GM12878 (cell line): ENCODE results near the gene STRA8. TPM values are rescaled to one million over a fixed set of nuclear protein-coding genes. Genes with fewer than 3 reads are reported as not detected.

Source experiments
- BMI1 ChIP-seq: fragments of 450-650 bp; IDR thresholded peaks from 2 replicates; pipeline ENCODE4 v1.6.1; 2016; ENCODE audit warnings: mild to moderate bottlenecking, moderate library complexity, borderline replicate concordance
- CBX5 ChIP-seq: sonication (generic); IDR thresholded peaks from 2 replicates; pipeline ENCODE4 v1.6.1; 2016; ENCODE audit warnings: low read depth, moderate library complexity, mild to moderate bottlenecking, inconsistent platforms
- CREB1 ChIP-seq: IDR thresholded peaks from 2 replicates; pipeline ENCODE4 v1.6.1; 2012; ENCODE audit warnings: low read depth, mild to moderate bottlenecking, inconsistent platforms
- GABPA ChIP-seq: IDR thresholded peaks from 2 replicates; pipeline ENCODE4 v1.6.1; 2014; ENCODE audit warnings: antibody characterized with exemption, low read depth, mild to moderate bottlenecking, inconsistent platforms
- IKZF1 ChIP-seq: fragments of 450-650 bp; conservative IDR thresholded peaks from 2 replicates; pipeline ENCODE4 v1.6.1; 2017; ENCODE audit warnings: antibody characterized with exemption, mild to moderate bottlenecking
- JUNB ChIP-seq: IDR thresholded peaks from 2 replicates; pipeline ENCODE4 v1.6.1; 2016; ENCODE audit warnings: antibody characterized with exemption, mild to moderate bottlenecking
- LARP7 ChIP-seq: fragments of 450-650 bp; IDR thresholded peaks from 2 replicates; pipeline ENCODE4 v1.6.1; 2017; ENCODE audit warnings: mild to moderate bottlenecking
- MTA2 ChIP-seq: fragments of 450-650 bp; IDR thresholded peaks from 2 replicates; pipeline ENCODE4 v1.6.1; 2016; ENCODE audit warnings: low read depth, mild to moderate bottlenecking, moderate library complexity
- NBN ChIP-seq: fragments of 450-650 bp; IDR thresholded peaks from 2 replicates; pipeline ENCODE4 v1.6.1; 2016
- NFIC ChIP-seq: IDR thresholded peaks from 2 replicates; pipeline ENCODE4 v1.6.1; 2012; ENCODE audit warnings: low read depth, mild to moderate bottlenecking, inconsistent platforms, low read length, moderate library complexity
- NR2C1 ChIP-seq: fragments of 450-650 bp; IDR thresholded peaks from 2 replicates; pipeline ENCODE4 v1.6.1; 2017; ENCODE audit warnings: antibody characterized with exemption, mild to moderate bottlenecking, moderate library complexity
- NR2F1 ChIP-seq: fragments of 450-650 bp; conservative IDR thresholded peaks from 2 replicates; pipeline ENCODE4 v1.6.1; 2017; ENCODE audit warnings: mild to moderate bottlenecking
- NRF1 ChIP-seq: conservative IDR thresholded peaks from 2 replicates; pipeline ENCODE4 v1.6.1; 2011; ENCODE audit warnings: mild to moderate bottlenecking, low read depth, low read length, improper control_type of control experiment
- RUNX3 ChIP-seq: IDR thresholded peaks from 2 replicates; pipeline ENCODE4 v1.6.1; 2012; ENCODE audit warnings: low read length, inconsistent platforms
- ZNF207 ChIP-seq: fragments of 450-650 bp; IDR thresholded peaks from 2 replicates; pipeline ENCODE4 v1.6.1; 2014; ENCODE audit warnings: antibody characterized with exemption, mild to moderate bottlenecking, borderline replicate concordance
- ZNF217 ChIP-seq: fragments of 450-650 bp; IDR thresholded peaks from 2 replicates; pipeline ENCODE4 v1.6.1; 2017; ENCODE audit warnings: antibody characterized with exemption, mild to moderate bottlenecking
- polyA plus RNA-seq, 11 experiments: library from polyadenylated mRNA; depleted of rRNA in 4 of 11; unstranded in 6 of 11; stranded (reverse) in 5 of 11; fragments of >200 nt; fragmentation: Nextera tagmentation in 4 of 11; fragmentation: Illumina TruSeq in 1 of 11; extraction: Ambion mirVana in 4 of 11; extraction: Trizol in 1 of 11; gene quantifications; 1 replicate in 1 of 11; 2 replicates in 10 of 11; pipeline versions ENCODE4 v1.2.1 to v1.2.3, GENCODE V29; 2011 to 2016; ENCODE audit warnings: inconsistent platforms in 2 of 11, missing spikeins in 2 of 11, low read depth in 1 of 11
- total RNA-seq, 4 experiments: library from RNA; depleted of rRNA in 3 of 4; stranded (reverse); fragments of >200 nt in 3 of 4; fragmentation: Illumina TruSeq in 1 of 4; extraction: Trizol in 1 of 4; gene quantifications; 2 replicates each; pipeline versions ENCODE4 v1.2.1 to v1.2.3, GENCODE V29; 2013 to 2021
- TF ChIP-seq, protein P1 (sequence below): fragments of 450-650 bp; IDR thresholded peaks from 2 replicates; pipeline ENCODE4 v1.6.1; 2018; ENCODE audit warnings: borderline replicate concordance, mild to moderate bottlenecking; ENCODE audit not compliant: partially characterized antibody
- TF ChIP-seq, protein P2 (sequence below): fragments of 450-650 bp; formaldehyde crosslinking; IDR thresholded peaks from 2 replicates; pipeline ENCODE4 v1.4.0; 2020; ENCODE audit warnings: mild to moderate bottlenecking, moderate library complexity
- TF ChIP-seq, protein P3 (sequence below): fragments of 450-650 bp; IDR thresholded peaks from 2 replicates; pipeline ENCODE4 v1.6.1; 2014; ENCODE audit warnings: mild to moderate bottlenecking
- TF ChIP-seq, protein P4 (sequence below): fragments of 450-650 bp; IDR thresholded peaks from 2 replicates; pipeline ENCODE4 v1.6.1; 2017; ENCODE audit warnings: low read depth, mild to moderate bottlenecking, moderate library complexity
- TF ChIP-seq, protein P5 (sequence below): fragments of 450-650 bp; IDR thresholded peaks from 2 replicates; pipeline ENCODE4 v1.6.1; 2017; ENCODE audit warnings: antibody characterized with exemption, mild to moderate bottlenecking, moderate library complexity

STRA8 gene
- total and polyA plus RNA-seq, 10 of the 15 experiments (the other 5 are each of a cell fraction or from before 2014, with no cell fraction given) = 0.15 TPM; not detected in 9

DNA sequence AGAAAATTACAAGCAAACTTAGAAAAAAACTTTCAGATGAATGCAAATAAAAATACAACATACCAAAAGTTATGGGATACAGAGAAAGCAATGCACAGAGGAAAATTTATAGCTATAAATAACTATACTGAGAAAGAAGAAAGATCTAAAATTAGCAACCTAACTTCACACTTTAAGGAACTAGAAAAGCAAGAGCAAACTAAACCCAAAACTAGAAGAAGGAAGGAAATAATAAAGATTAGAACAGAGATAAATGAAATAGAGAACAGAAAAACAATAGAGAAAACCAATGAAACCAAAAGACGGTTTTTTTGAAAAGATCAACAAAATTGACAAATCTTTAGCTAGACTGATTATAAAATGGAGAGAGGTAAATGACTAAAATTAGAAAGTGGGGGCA, 9.6 kb upstream of the STRA8 start (continued):
- TF ChIP-seq, protein P1, sequence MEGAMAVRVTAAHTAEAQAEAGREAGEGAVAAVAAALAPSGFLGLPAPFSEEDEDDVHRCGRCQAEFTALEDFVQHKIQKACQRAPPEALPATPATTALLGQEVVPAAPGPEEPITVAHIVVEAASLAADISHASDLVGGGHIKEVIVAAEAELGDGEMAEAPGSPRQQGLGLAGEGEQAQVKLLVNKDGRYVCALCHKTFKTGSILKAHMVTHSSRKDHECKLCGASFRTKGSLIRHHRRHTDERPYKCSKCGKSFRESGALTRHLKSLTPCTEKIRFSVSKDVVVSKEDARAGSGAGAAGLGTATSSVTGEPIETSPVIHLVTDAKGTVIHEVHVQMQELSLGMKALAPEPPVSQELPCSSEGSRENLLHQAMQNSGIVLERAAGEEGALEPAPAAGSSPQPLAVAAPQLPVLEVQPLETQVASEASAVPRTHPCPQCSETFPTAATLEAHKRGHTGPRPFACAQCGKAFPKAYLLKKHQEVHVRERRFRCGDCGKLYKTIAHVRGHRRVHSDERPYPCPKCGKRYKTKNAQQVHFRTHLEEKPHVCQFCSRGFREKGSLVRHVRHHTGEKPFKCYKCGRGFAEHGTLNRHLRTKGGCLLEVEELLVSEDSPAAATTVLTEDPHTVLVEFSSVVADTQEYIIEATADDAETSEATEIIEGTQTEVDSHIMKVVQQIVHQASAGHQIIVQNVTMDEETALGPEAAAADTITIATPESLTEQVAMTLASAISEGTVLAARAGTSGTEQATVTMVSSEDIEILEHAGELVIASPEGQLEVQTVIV = no peak
- peak; percentile 80 for TF ChIP-seq NFIC
- TF ChIP-seq ZNF207 = no peak
- TF ChIP-seq NR2F1 = no peak
- TF ChIP-seq RUNX3 = peak; percentile 54; the same call in 1 of the 2 replicates
- TF ChIP-seq, protein P2, sequence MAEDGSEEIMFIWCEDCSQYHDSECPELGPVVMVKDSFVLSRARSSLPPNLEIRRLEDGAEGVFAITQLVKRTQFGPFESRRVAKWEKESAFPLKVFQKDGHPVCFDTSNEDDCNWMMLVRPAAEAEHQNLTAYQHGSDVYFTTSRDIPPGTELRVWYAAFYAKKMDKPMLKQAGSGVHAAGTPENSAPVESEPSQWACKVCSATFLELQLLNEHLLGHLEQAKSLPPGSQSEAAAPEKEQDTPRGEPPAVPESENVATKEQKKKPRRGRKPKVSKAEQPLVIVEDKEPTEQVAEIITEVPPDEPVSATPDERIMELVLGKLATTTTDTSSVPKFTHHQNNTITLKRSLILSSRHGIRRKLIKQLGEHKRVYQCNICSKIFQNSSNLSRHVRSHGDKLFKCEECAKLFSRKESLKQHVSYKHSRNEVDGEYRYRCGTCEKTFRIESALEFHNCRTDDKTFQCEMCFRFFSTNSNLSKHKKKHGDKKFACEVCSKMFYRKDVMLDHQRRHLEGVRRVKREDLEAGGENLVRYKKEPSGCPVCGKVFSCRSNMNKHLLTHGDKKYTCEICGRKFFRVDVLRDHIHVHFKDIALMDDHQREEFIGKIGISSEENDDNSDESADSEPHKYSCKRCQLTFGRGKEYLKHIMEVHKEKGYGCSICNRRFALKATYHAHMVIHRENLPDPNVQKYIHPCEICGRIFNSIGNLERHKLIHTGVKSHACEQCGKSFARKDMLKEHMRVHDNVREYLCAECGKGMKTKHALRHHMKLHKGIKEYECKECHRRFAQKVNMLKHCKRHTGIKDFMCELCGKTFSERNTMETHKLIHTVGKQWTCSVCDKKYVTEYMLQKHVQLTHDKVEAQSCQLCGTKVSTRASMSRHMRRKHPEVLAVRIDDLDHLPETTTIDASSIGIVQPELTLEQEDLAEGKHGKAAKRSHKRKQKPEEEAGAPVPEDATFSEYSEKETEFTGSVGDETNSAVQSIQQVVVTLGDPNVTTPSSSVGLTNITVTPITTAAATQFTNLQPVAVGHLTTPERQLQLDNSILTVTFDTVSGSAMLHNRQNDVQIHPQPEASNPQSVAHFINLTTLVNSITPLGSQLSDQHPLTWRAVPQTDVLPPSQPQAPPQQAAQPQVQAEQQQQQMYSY = no peak
- no peak for TF ChIP-seq CBX5
- TF ChIP-seq GABPA = 0 out of 2 replicates have a peak, but pooled peaks have one; percentile 12
- TF ChIP-seq MTA2 = peak; percentile 73; the same call in 1 of the 2 replicates
- TF ChIP-seq IKZF1 = no peak; the same call in 1 of the 2 replicates
- no peak for TF ChIP-seq NR2C1
- TF ChIP-seq, protein P3, sequence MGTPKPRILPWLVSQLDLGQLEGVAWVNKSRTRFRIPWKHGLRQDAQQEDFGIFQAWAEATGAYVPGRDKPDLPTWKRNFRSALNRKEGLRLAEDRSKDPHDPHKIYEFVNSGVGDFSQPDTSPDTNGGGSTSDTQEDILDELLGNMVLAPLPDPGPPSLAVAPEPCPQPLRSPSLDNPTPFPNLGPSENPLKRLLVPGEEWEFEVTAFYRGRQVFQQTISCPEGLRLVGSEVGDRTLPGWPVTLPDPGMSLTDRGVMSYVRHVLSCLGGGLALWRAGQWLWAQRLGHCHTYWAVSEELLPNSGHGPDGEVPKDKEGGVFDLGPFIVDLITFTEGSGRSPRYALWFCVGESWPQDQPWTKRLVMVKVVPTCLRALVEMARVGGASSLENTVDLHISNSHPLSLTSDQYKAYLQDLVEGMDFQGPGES = no peak
- no peak for TF ChIP-seq LARP7
- no peak for TF ChIP-seq CREB1
- peak; percentile 71; the same call in 1 of the 2 replicates for TF ChIP-seq NBN
- no peak for TF ChIP-seq BMI1
- TF ChIP-seq, protein P4, sequence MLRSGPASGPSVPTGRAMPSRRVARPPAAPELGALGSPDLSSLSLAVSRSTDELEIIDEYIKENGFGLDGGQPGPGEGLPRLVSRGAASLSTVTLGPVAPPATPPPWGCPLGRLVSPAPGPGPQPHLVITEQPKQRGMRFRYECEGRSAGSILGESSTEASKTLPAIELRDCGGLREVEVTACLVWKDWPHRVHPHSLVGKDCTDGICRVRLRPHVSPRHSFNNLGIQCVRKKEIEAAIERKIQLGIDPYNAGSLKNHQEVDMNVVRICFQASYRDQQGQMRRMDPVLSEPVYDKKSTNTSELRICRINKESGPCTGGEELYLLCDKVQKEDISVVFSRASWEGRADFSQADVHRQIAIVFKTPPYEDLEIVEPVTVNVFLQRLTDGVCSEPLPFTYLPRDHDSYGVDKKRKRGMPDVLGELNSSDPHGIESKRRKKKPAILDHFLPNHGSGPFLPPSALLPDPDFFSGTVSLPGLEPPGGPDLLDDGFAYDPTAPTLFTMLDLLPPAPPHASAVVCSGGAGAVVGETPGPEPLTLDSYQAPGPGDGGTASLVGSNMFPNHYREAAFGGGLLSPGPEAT = peak; percentile 70; the same call in 1 of the 2 replicates
- no peak; the same call in 1 of the 2 replicates for TF ChIP-seq ZNF217
- peak; percentile 14; the same call in 1 of the 2 replicates for TF ChIP-seq JUNB
- TF ChIP-seq, protein P5, sequence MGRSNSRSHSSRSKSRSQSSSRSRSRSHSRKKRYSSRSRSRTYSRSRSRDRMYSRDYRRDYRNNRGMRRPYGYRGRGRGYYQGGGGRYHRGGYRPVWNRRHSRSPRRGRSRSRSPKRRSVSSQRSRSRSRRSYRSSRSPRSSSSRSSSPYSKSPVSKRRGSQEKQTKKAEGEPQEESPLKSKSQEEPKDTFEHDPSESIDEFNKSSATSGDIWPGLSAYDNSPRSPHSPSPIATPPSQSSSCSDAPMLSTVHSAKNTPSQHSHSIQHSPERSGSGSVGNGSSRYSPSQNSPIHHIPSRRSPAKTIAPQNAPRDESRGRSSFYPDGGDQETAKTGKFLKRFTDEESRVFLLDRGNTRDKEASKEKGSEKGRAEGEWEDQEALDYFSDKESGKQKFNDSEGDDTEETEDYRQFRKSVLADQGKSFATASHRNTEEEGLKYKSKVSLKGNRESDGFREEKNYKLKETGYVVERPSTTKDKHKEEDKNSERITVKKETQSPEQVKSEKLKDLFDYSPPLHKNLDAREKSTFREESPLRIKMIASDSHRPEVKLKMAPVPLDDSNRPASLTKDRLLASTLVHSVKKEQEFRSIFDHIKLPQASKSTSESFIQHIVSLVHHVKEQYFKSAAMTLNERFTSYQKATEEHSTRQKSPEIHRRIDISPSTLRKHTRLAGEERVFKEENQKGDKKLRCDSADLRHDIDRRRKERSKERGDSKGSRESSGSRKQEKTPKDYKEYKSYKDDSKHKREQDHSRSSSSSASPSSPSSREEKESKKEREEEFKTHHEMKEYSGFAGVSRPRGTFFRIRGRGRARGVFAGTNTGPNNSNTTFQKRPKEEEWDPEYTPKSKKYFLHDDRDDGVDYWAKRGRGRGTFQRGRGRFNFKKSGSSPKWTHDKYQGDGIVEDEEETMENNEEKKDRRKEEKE = no peak
- no peak for TF ChIP-seq NRF1
